ENCODE measurements around the gene SMIM13.

GRCh38 chr6:11139051-11139960 lies 45.7 kb downstream of the SMIM13 start:
- TF ChIP-seq POLR2A (IDR thresholded peaks at IDR 0.05) (no peak), EP300 (IDR thresholded peaks at IDR 0.05) (no peak)
